Melanocyte of skin (primary cell): Measurements from ENCODE around the gene E2F8. TPM values are rescaled to one million over a fixed set of nuclear protein-coding genes. Genes with fewer than 3 reads are reported as not detected.

Experiments
- total RNA-seq, 2 donors: library from RNA; depleted of rRNA; stranded (reverse); fragments of >200 nt; gene quantifications; 2 replicates each; pipeline ENCODE4 v1.2.3, GENCODE V29; 2012

Gene E2F8, protein sequence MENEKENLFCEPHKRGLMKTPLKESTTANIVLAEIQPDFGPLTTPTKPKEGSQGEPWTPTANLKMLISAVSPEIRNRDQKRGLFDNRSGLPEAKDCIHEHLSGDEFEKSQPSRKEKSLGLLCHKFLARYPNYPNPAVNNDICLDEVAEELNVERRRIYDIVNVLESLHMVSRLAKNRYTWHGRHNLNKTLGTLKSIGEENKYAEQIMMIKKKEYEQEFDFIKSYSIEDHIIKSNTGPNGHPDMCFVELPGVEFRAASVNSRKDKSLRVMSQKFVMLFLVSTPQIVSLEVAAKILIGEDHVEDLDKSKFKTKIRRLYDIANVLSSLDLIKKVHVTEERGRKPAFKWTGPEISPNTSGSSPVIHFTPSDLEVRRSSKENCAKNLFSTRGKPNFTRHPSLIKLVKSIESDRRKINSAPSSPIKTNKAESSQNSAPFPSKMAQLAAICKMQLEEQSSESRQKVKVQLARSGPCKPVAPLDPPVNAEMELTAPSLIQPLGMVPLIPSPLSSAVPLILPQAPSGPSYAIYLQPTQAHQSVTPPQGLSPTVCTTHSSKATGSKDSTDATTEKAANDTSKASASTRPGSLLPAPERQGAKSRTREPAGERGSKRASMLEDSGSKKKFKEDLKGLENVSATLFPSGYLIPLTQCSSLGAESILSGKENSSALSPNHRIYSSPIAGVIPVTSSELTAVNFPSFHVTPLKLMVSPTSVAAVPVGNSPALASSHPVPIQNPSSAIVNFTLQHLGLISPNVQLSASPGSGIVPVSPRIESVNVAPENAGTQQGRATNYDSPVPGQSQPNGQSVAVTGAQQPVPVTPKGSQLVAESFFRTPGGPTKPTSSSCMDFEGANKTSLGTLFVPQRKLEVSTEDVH
- total RNA-seq: 1 to 10 TPM in 1 of 2 donors, under 1 TPM in 1; 0.34 to 1.3 TPM

DNA sequence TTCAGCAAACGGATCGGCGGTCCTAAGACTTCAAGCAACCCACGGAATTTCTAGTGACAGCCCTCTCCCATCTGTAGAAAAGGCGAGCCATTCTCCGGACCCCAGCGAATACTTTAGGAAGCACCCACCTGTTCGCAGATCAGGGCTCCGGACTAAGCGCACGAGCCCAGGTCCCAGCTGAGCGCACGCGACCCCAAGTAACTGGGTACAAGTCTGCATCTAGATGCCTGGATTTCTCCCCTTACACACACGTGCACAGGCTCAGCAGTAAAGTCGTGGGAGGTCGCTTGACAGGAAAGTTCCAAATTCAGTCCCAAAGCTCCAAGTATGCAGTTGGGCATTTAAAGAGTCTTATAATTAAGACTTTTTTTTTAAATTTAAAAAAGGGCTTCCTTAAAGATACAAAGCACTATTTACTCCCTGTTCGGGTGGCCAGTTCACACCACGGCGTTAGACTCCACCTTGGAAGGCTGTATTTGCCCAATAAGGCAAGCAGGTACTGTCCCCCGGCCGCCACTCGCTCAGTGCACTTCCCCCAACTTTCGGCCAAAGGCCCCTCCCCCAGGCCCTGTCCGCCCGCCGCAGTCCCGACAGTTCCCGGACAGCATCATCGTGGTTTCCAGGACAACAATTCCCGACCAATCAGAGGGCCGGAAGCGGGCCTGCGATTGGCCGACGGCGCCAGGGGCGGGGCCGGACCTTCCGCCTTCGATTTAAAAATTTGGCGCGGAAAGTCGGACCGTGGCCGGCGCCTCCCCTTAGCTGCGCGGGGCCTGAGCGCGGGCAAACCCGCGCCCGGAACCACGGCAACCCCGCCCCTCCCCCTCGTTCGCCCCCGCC lies at the start of gene E2F8:
E2F8 (minus strand) TSS at position 526 of the 840 bp plus-strand sequence. CDS start 824 bp downstream, outside the sequence.

DNA sequence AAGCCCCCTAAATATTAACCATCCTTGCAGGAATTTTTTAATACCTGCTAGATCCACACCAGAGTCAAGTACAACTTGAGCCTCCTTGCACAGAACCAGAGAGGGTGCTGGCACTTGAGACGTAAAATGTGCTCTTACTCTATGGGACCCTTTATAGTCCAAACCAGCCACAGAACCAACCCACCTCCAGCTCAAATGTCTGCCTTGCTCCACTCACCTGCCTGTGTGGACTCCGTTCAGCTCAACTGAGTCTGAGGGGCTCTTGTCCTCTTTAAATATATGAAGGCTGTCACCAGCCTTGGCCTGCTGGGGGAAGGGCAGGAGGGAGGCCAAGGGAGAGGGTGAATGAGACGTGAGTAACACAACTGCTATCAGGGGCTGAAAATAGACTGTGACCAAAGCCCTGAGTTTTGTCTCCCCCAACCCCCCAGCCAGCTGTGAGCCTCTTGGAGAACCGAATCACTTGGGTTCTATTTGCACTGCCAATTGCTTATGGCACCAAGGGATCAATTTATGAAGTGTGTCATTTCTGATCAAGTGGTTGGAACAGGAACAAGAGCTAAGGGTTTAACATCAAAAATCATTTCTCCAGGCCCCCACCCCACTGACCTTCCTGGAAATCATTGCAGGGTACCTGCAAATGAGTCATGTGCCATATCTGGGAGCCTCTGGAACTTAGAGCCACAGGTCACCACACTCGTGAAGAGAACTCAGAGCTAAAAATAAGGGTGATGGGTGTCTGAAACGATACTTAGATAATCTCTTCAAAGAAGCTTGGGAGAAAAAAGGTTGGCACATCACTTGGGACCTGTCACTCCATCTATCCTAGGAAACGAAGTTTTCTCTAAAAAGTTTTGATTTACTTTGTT lies 38.8 kb downstream of the E2F8 start, which contains the start of gene CSRP3:
CSRP3 (minus strand) TSS at position 247 of the 869 bp plus-strand sequence. CDS start 9,535 bp downstream, outside the sequence.

Other genes with a start within 250 kb of the E2F8 start
- gene MRGPRX2, start 180.2 kb downstream of the E2F8 start, total RNA-seq: not detected
- gene ZDHHC13, start 123.8 kb downstream of the E2F8 start, total RNA-seq: 10 to 100 TPM; 16.5 to 22.0 TPM
- gene CSRP3, start 39.0 kb downstream of the E2F8 start, total RNA-seq: not detected